ENCODE data around the gene BEST4.

DNA sequence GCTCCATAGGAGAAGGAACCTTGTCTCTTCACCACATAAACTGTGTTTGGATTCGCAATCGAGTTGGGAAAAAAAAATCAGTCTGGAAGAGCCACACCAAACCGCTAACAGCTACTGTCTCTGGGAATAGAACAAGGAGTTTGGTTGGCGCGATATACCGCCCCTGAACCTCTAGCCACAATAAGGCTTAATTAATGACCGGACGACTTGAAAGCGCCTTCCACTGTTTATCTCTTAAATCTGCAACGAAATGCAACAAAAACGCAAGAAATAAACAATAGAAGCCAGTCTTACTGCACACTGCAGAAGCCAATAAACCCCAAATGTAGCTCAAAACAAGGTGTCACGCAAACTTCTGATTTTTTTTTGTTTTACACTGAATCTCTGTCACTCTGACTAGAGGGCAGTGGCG lies 31.2 kb upstream of the BEST4 start:
- TF ChIP-seq CTCF (IDR thresholded peaks at IDR 0.05; ENCODE audit: insufficient read depth, low read length, poor library complexity, severe bottlenecking) (no peak), EZH2phosphoT487 (conservative IDR thresholded peaks at IDR 0.05; ENCODE audit: low read length) (no peak)

Data from SU-DHL-6 (cell line).